Stimulated activated CD4-positive, alpha-beta T cell treated with anti-CD3 and anti-CD28 coated beads, Interleukin-1b, Interleukin-23, amount 100 ng/mL, for 24 hours (primary cell): ENCODE results near the gene MMRN2.

Experiments
- DNase-seq, 4 experiments: peaks; one replicate each; pipeline ENCODE4 v3.0.0-alpha.2; 2020; ENCODE audit warnings: low read depth in 4 of 4, low spot score in 1 of 4

Gene MMRN2

DNA sequence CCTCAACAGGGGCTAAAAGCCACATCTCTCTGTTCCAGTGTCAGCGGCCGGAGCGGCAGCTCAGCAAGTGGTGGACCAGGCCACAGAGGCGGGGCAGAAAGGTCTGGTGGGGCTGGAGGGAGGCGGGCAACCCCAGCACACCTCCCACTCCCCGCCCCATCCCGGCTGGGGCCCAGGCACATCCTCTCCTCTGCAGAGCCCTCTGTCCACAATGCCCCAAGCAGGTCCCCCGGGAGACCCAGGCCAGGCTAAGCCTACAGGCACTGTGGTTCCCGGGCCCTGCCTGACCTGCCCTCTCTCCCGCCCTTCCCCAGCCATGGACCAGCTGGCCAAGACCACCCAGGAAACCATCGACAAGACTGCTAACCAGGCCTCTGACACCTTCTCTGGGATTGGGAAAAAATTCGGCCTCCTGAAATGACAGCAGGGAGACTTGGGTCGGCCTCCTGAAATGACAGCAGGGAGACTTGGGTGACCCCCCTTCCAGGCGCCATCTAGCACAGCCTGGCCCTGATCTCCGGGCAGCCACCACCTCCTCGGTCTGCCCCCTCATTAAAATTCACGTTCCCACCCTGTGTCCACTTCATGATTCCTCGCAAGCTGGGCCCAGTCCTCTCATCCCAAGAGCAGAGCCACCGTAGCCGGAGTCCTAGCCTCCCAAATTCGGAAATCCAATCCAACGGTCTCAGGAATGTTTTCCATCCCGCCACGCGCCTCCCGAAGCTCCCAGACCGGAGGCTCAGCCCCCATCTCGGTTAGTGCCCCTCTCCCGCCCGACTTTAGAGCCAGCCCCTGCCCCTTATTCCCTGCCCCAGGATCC is 13.0 kb upstream of the MMRN2 start:
- DNase-seq: no peak

DNA sequence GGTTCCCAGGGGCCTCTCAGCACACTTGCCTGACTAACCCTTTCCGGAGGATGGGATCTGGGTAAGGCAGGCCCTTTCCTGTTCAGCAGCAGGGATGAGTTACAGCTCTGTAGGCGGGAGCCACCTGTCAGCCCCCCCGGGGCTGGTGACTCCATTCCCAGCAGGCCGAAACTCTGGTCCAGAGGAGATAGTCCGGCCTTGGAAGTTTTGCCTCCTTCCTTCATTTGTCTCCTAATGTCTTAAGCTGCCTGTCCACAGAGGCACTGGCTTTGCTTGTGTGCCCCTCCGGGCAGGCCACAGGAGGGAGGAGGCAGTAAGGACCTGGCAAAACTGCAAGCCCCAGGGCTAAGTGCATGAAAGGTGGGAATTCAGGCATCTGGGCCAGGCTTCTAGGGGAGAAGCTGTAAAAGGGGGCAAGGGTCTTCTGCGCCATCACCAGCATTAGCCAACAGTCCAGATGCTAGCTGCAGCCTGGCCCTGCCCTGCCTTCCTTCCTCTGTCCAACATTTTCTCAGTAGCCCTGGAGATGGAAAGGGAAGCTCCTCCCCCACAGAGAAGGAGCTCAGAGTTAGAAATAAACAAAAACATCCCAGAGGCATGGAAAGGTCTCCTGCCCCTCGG is 12.1 kb upstream of the MMRN2 start:
- no peak for DNase-seq

DNA sequence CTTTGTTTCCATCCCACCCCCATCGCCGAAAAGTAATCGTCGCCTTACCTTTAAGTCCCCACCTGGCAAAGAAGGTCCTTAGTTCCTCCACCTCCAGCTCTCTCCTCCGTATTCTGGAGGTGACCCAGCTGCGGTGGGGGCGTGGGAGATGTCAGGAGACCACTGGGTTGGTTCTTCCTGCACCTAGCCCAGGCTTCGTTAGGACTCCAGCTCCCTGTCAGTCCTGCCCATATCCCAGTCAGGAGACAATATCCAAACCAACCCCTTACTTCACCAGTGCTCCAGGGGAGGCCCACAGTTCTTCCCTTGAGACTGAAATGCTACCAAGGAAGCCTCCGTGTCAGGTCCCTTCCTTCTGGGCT is 11.6 kb upstream of the MMRN2 start:
- no peak for DNase-seq

DNA sequence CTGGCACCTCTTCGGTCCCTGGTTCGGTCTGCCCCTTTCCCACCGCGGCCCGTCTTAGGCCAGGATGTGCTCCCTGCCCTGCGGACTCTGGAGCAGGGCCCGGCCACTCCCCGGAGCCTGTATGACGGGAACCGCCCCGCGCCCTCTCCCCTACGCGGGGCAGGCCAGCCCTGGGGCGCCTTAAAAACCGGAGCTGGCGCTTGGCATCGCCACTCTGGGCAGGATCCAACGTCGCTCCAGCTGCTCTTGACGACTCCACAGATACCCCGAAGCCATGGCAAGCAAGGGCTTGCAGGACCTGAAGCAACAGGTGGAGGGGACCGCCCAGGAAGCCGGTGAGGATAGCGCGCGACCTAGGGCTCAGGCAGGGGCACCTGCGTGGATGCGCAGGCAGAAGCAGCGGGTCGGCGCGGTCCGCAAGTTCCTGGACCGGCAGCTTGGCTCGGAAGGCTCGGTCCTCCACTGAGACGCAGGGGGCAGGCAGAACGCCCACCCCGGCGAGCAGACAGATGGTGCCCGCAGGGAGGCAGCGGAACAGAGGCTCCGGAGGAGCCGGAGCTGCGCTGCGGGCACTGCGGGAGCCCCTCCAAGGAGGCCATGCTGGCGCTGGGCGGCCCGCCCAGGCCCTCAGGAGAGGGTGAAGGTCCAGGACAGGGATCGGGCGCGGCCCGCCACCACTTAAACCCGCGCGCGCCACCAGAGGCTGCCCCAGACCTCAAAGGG is 11.0 kb upstream of the MMRN2 start, which contains the start of gene ADIRF:
Gene ADIRF, plus strand, starts transcription at position 212 of the 723 bp plus-strand sequence. Its CDS starts 63 bp downstream, at position 275.
- no peak for DNase-seq

DNA sequence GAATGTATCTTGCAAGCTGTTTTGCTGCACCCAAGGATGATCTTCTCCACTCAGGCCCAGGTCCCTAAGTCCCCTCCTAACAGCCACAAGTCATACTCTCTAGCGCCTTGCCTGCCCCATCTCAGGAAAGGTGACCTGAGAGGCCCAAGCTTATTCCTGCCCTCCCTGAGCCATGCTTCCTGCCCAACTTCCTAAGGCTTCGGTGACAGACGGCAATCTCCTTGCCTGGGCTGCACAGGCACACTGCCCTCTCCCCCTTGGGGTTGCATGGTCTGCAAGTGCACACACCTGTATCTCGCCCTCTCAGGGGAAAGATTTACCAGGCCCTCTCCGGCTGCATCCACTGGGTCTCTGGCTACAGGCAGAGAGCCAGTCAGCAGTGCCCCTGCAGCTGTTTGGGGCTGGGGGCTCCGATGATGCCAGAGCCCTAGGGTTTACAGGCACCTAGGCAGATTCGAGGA is 10.1 kb upstream of the MMRN2 start:
- DNase-seq: no peak

DNA sequence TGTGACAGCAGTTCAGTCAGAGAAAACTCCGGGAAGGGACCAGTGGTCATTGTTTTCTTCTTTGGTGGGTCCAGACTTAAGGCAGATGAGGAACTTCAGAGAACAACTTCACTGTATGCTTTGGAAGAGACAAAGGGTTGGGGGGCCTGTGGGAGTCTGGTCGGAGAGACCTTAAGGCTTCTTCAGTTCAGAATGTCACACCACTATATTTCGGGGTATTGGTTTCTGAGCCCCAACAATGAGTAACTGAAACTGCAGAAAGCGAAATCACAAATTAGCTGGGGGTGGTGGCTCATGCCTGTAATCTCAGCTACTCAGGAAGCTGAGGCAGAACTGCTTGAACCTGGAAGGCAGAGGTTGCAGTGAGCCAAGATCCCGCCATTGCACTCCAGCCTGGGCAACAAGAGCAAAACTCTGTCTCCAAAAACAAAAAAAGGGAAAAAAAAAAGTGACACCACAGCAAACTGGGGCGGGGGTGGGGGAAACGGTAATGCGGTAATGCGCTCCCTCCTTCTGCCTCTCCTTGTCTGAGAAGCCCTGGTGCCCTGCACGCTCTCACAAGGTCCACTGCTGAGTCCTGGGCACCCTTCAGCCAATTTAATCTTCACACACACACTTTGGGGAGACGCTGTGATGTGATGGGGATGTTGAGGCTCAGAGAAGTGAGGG is 8.7 kb upstream of the MMRN2 start:
- peak in 1 of 4 experiments; percentile 15 for DNase-seq

DNA sequence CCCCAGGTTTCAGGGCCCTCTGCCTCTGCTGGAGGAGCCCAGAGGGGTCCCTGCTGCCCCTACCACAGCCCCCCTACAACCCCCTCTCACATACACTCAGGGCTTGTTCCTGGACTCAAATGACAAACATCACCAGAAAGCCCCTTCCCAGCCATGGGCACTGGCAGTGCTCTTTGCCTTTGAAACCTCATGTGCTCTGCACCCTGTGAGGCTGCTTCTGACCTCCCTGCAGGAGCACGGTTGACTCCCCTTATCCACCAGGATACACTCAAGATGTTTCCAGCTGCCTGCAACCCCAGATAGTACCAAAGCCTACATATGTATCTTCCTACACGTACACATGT is 7.4 kb upstream of the MMRN2 start:
- no peak for DNase-seq

DNA sequence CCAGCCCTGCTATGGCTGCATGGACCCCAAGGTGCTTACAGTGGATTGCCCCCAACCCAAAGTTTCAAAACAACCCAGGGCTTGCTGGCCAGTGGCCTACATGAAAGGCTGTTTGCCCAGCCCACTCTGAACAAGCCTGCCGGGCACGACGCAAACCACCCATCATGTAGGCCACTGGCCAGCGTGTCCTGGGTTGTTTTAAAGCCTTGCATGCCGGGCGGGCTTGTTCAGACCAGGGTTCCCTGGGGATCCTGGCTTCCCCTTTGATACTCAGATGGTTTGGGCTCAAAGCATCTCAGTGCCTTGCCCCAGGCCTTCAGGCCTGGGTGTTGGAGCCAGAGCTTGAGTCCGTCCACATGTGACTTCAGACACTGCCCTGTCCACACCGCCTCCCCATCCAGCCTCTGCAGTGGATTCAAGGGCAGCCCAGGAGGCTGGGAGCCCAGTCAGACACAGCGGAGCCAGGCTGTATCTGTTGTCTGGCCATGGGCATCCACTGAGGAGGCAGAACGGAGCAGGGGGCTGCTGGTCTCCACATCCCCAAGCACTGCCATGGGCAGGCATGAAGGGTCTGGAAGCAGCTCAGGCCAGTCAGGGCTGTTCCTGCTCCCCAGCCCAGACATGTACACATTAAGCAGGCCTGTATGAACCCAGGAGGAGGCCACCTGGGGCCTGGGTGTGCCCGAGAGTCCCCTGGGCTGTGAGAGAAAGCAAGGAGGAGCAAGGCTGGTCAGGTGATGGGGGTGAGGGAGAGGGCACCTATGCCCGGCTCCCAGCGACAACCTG is 6.8 kb upstream of the MMRN2 start:
- no peak for DNase-seq

DNA sequence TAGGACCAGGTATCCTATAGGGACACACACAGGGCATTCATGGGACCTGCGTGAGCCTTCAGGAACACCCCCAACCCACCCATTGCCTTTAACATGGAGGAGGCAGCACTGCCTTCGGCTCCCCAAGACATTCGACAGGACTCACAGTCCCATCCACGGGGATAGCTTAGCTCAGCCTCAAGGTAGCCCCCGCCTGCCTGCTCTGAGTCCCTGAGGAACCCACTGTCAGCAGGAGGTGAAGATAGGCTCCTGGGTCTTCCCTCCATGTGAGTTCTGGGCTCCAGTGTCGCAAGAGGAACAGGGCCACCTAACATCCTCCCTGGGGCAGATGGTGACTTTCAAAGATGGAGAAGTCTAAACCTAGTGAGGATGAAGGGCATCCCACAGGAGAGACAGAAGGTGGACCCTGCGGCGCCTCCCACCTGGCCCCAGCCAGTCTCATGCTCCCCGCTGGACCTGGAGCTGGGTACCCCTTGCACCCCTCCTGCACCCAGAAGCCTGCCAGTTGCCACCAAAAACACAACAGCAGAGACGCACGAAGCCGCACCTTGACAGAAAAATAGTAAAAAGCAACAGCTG is 6.0 kb upstream of the MMRN2 start:
- DNase-seq: no peak

DNA sequence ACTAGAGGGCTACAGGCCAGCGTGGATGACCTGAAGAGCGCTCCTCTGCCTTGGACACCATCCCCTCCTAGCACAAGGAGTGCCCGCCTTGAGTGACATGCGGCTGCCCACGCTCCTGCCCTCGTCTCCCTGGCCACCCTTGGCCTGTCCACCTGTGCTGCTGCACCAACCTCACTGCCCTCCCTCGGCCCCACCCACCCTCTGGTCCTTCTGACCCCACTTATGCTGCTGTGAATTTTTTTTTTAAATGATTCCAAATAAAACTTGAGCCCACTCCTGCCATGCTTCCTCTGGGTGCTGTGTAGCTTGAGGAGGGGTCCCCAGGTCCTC is 5.5 kb upstream of the MMRN2 start:
- no peak for DNase-seq

DNA sequence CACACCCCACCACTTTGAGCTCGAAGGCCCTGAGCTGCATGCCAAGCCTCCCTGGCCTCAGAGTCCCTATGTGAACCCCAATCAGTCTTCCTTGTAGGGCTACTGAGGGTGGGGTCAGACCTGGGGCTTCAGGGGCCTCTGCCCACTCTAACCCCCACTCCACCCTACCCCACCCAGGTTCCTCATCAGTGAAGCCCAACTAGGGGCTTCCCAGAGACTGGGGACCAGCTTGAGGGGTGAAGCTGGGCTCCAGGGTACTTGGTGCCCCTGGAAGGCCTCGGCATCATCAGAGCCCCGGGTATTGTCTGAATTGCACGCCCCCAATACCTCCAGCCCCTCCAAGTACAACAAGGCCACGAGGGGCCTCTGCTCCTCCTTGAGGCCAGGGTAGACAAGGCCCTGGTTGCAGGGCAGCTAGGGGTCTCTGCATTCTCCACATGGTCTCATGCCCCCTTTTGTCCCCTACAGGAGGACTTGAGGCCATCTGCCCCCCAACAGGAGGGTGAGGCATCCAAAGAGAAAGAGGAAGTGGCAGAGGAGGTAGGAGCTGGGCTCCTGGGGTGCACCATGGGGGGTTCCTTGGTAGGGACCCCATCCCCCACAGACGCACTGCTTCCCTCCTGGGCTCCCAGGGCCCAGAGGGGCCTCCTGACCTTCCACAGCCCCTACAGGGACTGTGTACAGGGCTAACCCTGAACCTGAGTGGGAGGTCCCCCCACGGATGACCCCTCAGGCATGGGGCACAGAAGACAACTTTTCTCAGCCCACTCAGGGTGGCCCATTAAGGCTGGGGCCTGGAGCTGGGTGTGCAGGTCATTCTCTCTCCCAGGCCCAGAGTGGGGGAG is 4.9 kb upstream of the MMRN2 start:
- no peak for DNase-seq

DNA sequence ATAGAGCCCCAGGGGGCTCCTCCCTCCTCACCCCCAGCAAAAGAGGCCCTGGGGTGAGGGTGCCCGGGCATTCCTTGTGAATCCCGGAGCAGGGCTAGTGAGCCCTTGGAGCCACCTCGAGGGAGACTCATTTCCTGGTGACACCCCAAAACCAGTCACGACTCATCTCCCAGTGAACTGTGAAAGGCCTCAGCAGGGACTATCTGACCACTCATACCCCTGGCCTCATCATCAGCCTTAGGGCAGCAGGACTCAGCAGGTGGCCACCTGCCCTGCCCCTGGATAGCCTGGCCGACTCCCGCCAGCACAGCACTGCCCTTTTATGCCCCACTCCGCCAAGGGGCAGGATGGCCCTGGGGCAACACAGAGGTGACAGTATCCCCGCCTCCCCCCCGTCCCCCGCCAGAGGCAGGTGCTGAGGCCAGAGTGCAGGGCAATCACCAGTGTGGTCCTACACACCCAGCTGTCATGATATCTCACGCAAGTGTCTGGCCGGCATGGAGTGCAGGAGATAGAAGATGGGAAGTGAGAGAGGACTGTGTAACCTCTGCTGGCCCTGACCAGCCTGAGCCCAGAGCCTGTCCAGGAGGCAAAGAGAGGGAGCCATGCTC is 4.2 kb upstream of the MMRN2 start:
- no peak for DNase-seq

DNA sequence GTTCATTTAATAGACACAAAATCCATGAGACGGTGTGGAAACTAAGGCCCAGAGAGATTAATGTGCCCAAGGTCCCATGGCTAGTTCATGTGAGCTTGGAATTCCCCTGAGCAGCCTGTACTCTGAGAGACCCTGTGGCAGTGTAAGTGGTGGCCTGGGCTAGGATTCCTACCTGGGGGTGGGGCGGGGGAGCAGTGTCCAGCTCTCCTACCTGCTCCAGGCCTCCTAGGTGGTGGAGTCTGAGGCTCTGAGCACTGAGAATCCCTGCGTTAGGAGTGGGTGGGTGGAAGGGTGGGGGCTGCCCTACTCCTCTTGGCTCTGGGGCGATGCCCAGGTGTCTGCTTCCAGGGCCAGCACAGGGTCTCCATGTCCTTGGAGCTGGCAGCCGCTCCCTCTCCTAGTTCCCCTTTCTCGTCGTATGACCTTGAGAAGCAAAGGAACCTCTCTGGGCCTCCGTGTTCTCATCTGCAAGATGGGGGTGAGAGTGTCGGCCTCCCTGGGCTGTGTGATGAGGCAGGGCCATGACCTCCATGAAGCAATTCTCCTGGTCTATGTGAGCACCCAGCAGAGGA is 3.5 kb upstream of the MMRN2 start:
- no peak for DNase-seq

DNA sequence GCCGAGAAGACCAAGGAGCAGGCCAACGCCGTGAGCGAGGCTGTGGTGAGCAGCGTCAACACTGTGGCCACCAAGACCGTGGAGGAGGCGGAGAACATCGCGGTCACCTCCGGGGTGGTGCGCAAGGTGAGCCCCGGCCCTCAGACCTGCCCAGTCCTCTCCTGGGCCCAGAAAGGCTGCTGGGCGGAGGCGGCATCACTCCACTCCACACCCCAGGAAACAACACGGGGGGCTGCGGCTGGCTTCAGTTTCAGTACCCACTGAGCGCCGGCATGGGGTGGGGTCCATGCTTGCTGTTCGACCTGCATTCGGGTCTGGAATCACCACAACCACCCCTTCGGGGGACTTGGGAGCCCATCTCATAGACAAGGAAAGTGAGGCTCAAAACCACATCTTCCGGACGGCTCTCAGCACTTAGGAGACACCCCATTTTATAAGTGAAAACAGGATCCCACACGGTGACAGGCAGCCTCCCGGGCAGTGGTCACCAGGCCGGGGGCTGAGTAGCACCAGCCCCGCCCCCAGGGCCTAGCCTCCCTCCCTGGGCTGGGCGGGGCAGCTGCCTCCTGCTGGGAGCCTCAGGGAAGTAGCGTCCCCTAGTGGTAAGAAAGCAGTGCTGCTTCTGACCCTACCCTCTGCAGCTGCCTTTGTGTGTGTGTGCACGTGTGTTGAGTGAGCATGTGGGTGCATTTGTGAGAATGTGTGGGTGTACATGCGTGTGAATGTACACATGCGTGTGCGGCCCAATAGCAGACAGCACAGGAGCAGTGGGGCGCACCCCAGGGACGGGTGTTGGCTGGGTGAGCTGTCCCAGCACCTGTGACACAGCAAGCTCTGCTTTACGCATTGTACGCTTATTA is 2.8 kb upstream of the MMRN2 start:
- DNase-seq: peak in 1 of 4 experiments; percentile 22

DNA sequence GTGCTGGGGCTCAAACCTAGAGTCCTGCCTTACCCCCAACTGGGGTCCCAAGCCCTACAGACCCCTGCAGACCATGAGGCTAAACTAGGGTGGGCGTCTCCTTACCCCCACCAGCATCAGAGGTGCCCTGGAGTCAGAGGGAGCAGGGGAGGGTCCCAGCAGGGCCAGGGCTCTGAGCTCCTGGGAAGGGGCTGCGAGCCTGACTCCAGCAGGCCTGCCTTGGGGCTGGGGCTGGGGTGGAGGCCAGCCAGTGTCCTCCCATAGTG is 2.3 kb upstream of the MMRN2 start:
- DNase-seq: no peak

DNA sequence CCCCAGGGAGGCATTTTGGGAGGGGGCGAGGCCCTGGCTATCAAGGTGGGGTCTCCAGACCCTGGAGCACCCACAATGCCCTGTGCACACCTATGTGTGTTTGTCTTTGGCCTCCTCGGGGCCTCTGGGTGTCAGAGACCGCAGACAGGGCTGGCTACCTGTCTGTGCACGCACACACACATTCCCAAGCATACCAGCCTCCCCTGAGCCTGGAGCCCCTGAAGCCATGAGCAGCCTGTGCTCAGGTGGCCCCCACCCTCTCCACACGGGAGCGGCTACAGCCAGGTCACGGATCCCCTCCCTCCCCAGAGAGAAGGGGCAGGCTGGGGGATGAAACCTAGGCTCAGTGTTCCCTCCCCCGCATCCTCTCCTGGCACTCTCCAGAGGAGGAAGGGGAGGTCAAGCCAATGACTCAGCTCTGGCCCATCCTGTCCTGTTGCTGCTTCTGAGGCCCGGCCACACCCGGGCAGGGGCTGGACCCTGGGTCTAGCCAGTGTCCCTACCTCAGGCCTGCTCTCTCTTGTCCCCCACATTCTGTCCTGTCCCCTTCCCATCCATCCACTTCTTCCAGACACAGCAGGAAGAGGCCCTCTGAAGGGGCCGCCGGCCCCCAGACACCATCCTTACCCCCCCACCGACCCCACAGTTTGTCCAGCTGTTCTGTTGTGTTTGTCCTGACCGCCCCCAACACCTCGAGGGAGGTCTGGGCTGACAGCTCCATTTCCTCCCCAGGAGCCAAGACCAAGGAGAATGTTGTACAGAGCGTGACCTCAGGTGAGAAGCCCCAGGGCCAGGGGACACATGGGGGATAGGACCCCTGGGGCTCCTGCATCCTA is 1.7 kb upstream of the MMRN2 start:
- DNase-seq: no peak

DNA sequence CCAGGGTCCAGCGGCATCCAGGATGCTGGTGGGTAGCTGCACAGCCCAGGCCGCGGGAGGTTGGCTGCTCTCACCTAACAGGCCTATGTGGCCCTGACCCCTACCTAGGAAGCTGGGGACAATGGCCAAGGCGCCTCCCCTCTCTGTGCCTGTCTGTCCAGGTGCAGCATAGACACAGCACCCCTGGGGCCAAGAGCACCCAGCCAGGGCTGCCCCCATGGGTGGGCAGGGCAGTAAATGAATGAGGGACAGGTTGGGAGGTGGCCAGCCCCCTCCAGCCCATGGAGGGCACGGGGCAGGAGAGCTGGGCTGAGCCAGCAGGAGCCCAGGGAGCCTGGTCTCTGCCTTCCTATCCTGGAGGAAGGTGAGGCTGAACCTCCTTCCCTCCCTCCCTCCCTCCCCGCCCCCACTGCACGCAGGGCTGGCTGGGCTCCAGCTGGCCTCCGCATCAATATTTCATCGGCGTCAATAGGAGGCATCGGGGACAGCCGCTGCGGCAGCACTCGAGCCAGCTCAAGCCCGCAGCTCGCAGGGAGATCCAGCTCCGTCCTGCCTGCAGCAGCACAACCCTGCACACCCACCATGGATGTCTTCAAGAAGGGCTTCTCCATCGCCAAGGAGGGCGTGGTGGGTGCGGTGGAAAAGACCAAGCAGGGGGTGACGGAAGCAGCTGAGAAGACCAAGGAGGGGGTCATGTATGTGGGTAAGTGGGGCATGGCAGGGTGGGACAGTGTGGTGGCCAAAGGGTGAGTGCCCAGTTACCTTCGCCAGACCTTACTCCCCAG is 893 bp upstream of the MMRN2 start, which contains the start of gene SNCG:
Gene SNCG, plus strand, starts transcription at position 484 of the 785 bp plus-strand sequence. Its CDS starts 99 bp downstream, at position 583.
- DNase-seq: no peak
